ENCODE results near the gene AGBL3. TPM values are rescaled to one million over a fixed set of nuclear protein-coding genes. Genes with fewer than 3 reads are reported as not detected.

AGBL3 gene
- total and polyA plus RNA-seq, 2 experiments from 2014 or later: 3.2 to 5.6 TPM

DNA sequence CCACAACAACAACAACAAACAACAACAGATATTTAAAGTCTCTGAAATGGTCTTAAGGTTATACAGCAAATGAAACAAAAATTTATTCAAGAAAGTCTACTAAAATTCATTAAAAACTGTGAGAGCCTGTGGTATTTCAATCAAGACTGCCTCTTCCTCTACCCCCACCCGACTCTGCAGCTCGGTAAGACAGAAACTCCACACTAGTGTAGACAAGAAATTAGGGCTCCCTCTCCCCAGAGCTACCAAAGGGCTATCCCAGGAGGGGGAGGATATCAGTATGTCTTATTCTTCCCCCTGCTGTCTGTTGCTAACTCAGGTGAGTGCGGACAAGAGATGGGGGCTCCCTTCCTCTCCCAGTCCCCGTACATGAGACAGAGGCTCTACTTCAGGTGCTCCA is 90.6 kb downstream of the AGBL3 start:
- Histone ChIP-seq H3K4me3 (peak overlapping the region; percentile 21; the same call in 1 of the 2 replicates), H3K27me3 (ENCODE audit: insufficient read depth) (no peaks in the 10 kb centered on the region), H3K36me3 (ENCODE audit: insufficient read depth) (peaks cover 3% of the 10 kb centered on the region; the same call in 1 of the 2 replicates), H3K9me2 (ENCODE audit: insufficient read depth) (no peaks in the 10 kb centered on the region), H3K79me2 (replicated peaks; ENCODE audit: insufficient read depth) (no peaks in the 10 kb centered on the region), H3K4me1 (ENCODE audit: insufficient read depth) (peaks cover 35% of the 10 kb centered on the region), H3F3A (replicated peaks; ENCODE audit: low read depth) (no peaks in the 10 kb centered on the region), H3K27ac (ENCODE audit: low read depth) (no peak overlapping the region), H3K4me2 (peak overlapping the region; percentile 40), H4K20me1 (replicated peaks; ENCODE audit: insufficient read depth) (no peaks in the 10 kb centered on the region), H2AFZ (peak overlapping the region; percentile 67)
- Mint-ChIP-seq H3K4me1 (peaks cover 32% of the 10 kb centered on the region), H3K4me3 (peak overlapping the region; percentile 32; the same call in 1 of the 3 replicates), H3K27ac (peak overlapping the region; percentile 45), H3K9me3 (peaks cover 32% of the 10 kb centered on the region), H3K27me3 (ENCODE audit: insufficient read depth, low read depth, poor library complexity) (peaks cover 3% of the 10 kb centered on the region), H3K36me3 (ENCODE audit: low read depth) (peaks cover 27% of the 10 kb centered on the region)
- ATAC-seq: peak; percentile 61
- TF ChIP-seq STAT1 (IDR thresholded peaks at IDR 0.05; ENCODE audit: unreplicated experiment): no peak
- TF ChIP-seq NANOG (IDR thresholded peaks at IDR 0.05; ENCODE audit: borderline replicate concordance): no peak
- TF ChIP-seq JUNB (IDR thresholded peaks at IDR 0.05; ENCODE audit: unreplicated experiment): no peak
- no peak for TF ChIP-seq POLR2AphosphoS5 (IDR thresholded peaks at IDR 0.05; ENCODE audit: low read depth)
- no peak for TF ChIP-seq ZNF331 (CRISPR knock-in tag; IDR thresholded peaks at IDR 0.05; ENCODE audit: low read depth)
- peak; percentile 11 for DNase-seq (ENCODE audit: low spot score)

DNA sequence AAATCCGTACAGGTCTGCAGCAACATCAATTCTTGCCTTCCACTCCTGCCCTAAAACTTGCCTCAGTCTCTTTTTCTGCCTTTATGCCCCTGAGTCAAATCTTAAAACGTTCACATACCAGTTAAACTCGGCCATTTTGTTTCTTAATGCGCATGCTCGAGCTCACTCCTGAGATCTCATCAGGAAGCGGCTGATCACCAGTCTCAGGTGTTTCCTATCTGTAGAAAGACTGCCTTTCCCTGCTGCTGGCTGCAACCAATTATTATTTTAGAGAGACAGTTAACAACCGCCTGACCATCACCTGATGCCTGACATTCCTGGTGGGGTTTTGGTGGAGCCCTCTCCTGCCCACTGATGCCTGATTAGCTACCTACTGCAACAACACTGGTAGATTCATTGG is 91.3 kb downstream of the AGBL3 start:
- H3K4me3 Mint-ChIP-seq: peak overlapping the region; percentile 24; the same call in 1 of the 3 replicates
- H3K79me2 ChIP-seq (replicated peaks; ENCODE audit: insufficient read depth): no peaks in the 10 kb centered on the region
- no peaks in the 10 kb centered on the region for H3K27me3 ChIP-seq (ENCODE audit: insufficient read depth)
- peak overlapping the region; percentile 67 for H2AFZ ChIP-seq
- H3K36me3 ChIP-seq (ENCODE audit: insufficient read depth): peaks cover 3% of the 10 kb centered on the region; the same call in 1 of the 2 replicates
- H4K20me1 ChIP-seq (replicated peaks; ENCODE audit: insufficient read depth): no peaks in the 10 kb centered on the region
- H3K36me3 Mint-ChIP-seq (ENCODE audit: low read depth): peaks cover 22% of the 10 kb centered on the region
- DNase-seq (ENCODE audit: low spot score) (peak; percentile 51), ATAC-seq (peak; percentile 48)
- no peaks in the 10 kb centered on the region for H3K9me2 ChIP-seq (ENCODE audit: insufficient read depth)
- peak overlapping the region; percentile 21; the same call in 1 of the 2 replicates for H3K4me3 ChIP-seq
- peak overlapping the region; percentile 69 for H3K27ac Mint-ChIP-seq
- peaks cover 32% of the 10 kb centered on the region for H3K4me1 Mint-ChIP-seq
- H3F3A ChIP-seq (replicated peaks; ENCODE audit: low read depth): no peaks in the 10 kb centered on the region
- peaks cover 4% of the 10 kb centered on the region for H3K27me3 Mint-ChIP-seq (ENCODE audit: insufficient read depth, low read depth, poor library complexity)
- H3K27ac ChIP-seq (ENCODE audit: low read depth): peak overlapping the region; percentile 71
- H3K9me3 Mint-ChIP-seq: peaks cover 25% of the 10 kb centered on the region
- H3K4me1 ChIP-seq (ENCODE audit: insufficient read depth): peaks cover 35% of the 10 kb centered on the region
- H3K4me2 ChIP-seq: peak overlapping the region; percentile 40
- TF ChIP-seq ZNF331 (CRISPR knock-in tag; IDR thresholded peaks at IDR 0.05; ENCODE audit: low read depth): no peak

DNA sequence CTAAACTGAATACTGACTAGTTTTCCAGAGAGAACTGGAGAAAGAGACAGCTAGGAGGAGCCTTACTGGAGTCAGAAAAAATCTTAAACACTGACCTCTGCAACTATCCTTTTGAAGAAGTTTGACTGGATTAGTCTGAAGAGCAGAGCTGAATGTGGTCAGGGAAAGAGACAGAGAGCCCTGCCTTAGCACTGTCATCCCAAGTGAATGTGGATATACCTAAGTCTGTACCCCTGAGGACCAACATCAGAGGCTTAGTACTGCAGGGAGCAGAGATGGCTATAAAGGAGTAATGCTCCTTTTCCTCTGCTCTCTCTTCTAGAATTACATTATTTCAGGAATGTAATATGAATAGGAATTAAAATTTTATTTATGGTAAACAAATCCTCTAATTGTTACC is 91.7 kb downstream of the AGBL3 start:
- TF ChIP-seq EZH2phosphoT487 (IDR thresholded peaks at IDR 0.05; ENCODE audit: unreplicated experiment): no peak
- peaks cover 35% of the 10 kb centered on the region for H3K4me1 Mint-ChIP-seq
- Histone ChIP-seq H3K27me3 (ENCODE audit: insufficient read depth) (no peaks in the 10 kb centered on the region), H4K20me1 (replicated peaks; ENCODE audit: insufficient read depth) (no peaks in the 10 kb centered on the region), H3K4me1 (ENCODE audit: insufficient read depth) (peaks cover 36% of the 10 kb centered on the region), H3K4me2 (peak overlapping the region; percentile 40), H3K27ac (ENCODE audit: low read depth) (peak overlapping the region; percentile 71), H3K79me2 (replicated peaks; ENCODE audit: insufficient read depth) (no peaks in the 10 kb centered on the region), H3K36me3 (ENCODE audit: insufficient read depth) (peaks cover 3% of the 10 kb centered on the region; the same call in 1 of the 2 replicates), H3F3A (replicated peaks; ENCODE audit: low read depth) (no peaks in the 10 kb centered on the region), H3K4me3 (peak overlapping the region; percentile 7; the same call in 1 of the 2 replicates), H3K9me2 (ENCODE audit: insufficient read depth) (no peaks in the 10 kb centered on the region), H2AFZ (peak overlapping the region; percentile 67)
- H3K27me3 Mint-ChIP-seq (ENCODE audit: insufficient read depth, low read depth, poor library complexity): peaks cover 4% of the 10 kb centered on the region
- DNase-seq (ENCODE audit: low spot score): no peak
- H3K36me3 Mint-ChIP-seq (ENCODE audit: low read depth): peaks cover 19% of the 10 kb centered on the region
- H3K27ac Mint-ChIP-seq: peak overlapping the region; percentile 69
- peak; percentile 53 for ATAC-seq
- H3K9me3 Mint-ChIP-seq: peaks cover 21% of the 10 kb centered on the region
- H3K4me3 Mint-ChIP-seq: 0 out of 3 replicates have a peak overlapping the region, but pooled peaks have one; percentile 24
